ENCODE results near the gene CENATAC. TPM values are rescaled to one million over a fixed set of nuclear protein-coding genes. Genes with fewer than 3 reads are reported as not detected.
A peak's percentile ranks its signal among the peaks of the same experiment; 100 is the strongest.
"Not testable (repeated sequence)": the region's sequence is repeated elsewhere in the genome, so short reads cannot be mapped to it uniquely, and the experiment has no call there.

Gene CENATAC
- total RNA-seq, 1 experiment from 2014 or later = 16.3 TPM

- no peak for DNase-seq (ENCODE audit: low read depth)
These were observed 28.2 kb downstream of the CENATAC start for GRCh38 chr11:119025978-119026766.

GRCh38 chr11:119026970-119027369, 29.0 kb downstream of the CENATAC start:
- no peak for DNase-seq (ENCODE audit: low read depth)

- no peak for DNase-seq (ENCODE audit: low read depth)
These were observed 29.8 kb downstream of the CENATAC start for GRCh38 chr11:119027561-119028345.

- no peak for DNase-seq (ENCODE audit: low read depth)
These were observed 30.6 kb downstream of the CENATAC start for GRCh38 chr11:119028346-119029068.

- no peak for DNase-seq (ENCODE audit: low read depth)
These were observed 31.1 kb downstream of the CENATAC start for GRCh38 chr11:119029069-119029339.

- DNase-seq (ENCODE audit: low read depth) = no peak
These were observed 31.5 kb downstream of the CENATAC start for GRCh38 chr11:119029340-119030028.

- DNase-seq (ENCODE audit: low read depth) = no peak
These were observed 32.0 kb downstream of the CENATAC start for GRCh38 chr11:119030029-119030328.

GRCh38 chr11:119030329-119031047, 32.5 kb downstream of the CENATAC start, which contains the start of gene SLC37A4:
SLC37A4 (minus strand) TSS chr11:119030877.
- peak; percentile 96 for DNase-seq (ENCODE audit: low read depth)

GRCh38 chr11:119031912-119032280, 34.0 kb downstream of the CENATAC start:
- no peak for DNase-seq (ENCODE audit: low read depth)

- DNase-seq (ENCODE audit: low read depth) = peak; percentile 63
These were observed 35.5 kb downstream of the CENATAC start for GRCh38 chr11:119033421-119033820.

- DNase-seq (ENCODE audit: low read depth) = no peak
These were observed 36.9 kb downstream of the CENATAC start for GRCh38 chr11:119034813-119035212.

GRCh38 chr11:119038884-119039283, 40.9 kb downstream of the CENATAC start:
- DNase-seq (ENCODE audit: low read depth) = no peak

- DNase-seq (ENCODE audit: low read depth) = not testable (repeated sequence)
These were observed 41.5 kb downstream of the CENATAC start for GRCh38 chr11:119039471-119039870.

GRCh38 chr11:119041821-119042514, 44.0 kb downstream of the CENATAC start:
- peak; percentile 44 for DNase-seq (ENCODE audit: low read depth)

- DNase-seq (ENCODE audit: low read depth) = no peak
These were observed 45.0 kb downstream of the CENATAC start for GRCh38 chr11:119042927-119043326.

GRCh38 chr11:119044708-119045107, 46.8 kb downstream of the CENATAC start:
- DNase-seq (ENCODE audit: low read depth) = no peak

GRCh38 chr11:119046489-119046888, 48.6 kb downstream of the CENATAC start:
- DNase-seq (ENCODE audit: low read depth) = no peak

GRCh38 chr11:119047205-119047604, 49.3 kb downstream of the CENATAC start:
- DNase-seq (ENCODE audit: low read depth) = no peak

- DNase-seq (ENCODE audit: low read depth) = no peak
These were observed 50.7 kb downstream of the CENATAC start for GRCh38 chr11:119048644-119049043.

GRCh38 chr11:119049081-119049480, 51.1 kb downstream of the CENATAC start:
- DNase-seq (ENCODE audit: low read depth) = no peak
